Measurements from ENCODE around the gene ZCCHC7.
"Not testable (repeated sequence)": the region's sequence is repeated elsewhere in the genome, so short reads cannot be mapped to it uniquely, and the experiment has no call there.

Gene ZCCHC7

GRCh38 chr9:37259951-37260350, 139.6 kb downstream of the ZCCHC7 start:
- no peak for DNase-seq

GRCh38 chr9:37262410-37262809, 142.0 kb downstream of the ZCCHC7 start:
- DNase-seq: no peak

GRCh38 chr9:37264539-37264938, 144.2 kb downstream of the ZCCHC7 start:
- no peak for DNase-seq

GRCh38 chr9:37266630-37267029, 146.3 kb downstream of the ZCCHC7 start:
- DNase-seq: no peak

GRCh38 chr9:37269221-37269620, 148.8 kb downstream of the ZCCHC7 start:
- no peak for DNase-seq

GRCh38 chr9:37271679-37272078, 151.3 kb downstream of the ZCCHC7 start:
- no peak for DNase-seq

GRCh38 chr9:37273595-37273994, 153.2 kb downstream of the ZCCHC7 start:
- DNase-seq: no peak

- no peak for DNase-seq
Observed at GRCh38 chr9:37281541-37281940, 161.2 kb downstream of the ZCCHC7 start.

- DNase-seq: no peak
Observed at GRCh38 chr9:37283730-37284325, 163.5 kb downstream of the ZCCHC7 start.

GRCh38 chr9:37284636-37285035, 164.3 kb downstream of the ZCCHC7 start:
- no peak for DNase-seq

GRCh38 chr9:37286530-37287175, 166.3 kb downstream of the ZCCHC7 start:
- DNase-seq: no peak

GRCh38 chr9:37287317-37287716, 166.9 kb downstream of the ZCCHC7 start:
- DNase-seq: no peak

GRCh38 chr9:37289631-37290030, 169.3 kb downstream of the ZCCHC7 start:
- DNase-seq: no peak

GRCh38 chr9:37290366-37290939, 170.1 kb downstream of the ZCCHC7 start:
- no peak for DNase-seq

- peak in 1 of 2 donors; percentile 43 for DNase-seq
Observed at GRCh38 chr9:37290940-37291485, 170.6 kb downstream of the ZCCHC7 start.

- DNase-seq: not testable (repeated sequence)
Observed at GRCh38 chr9:37291612-37292238, 171.4 kb downstream of the ZCCHC7 start.

- no peak for DNase-seq
Observed at GRCh38 chr9:37292896-37293295, 172.5 kb downstream of the ZCCHC7 start.

- DNase-seq: no peak
Observed at GRCh38 chr9:37293664-37294524, 173.5 kb downstream of the ZCCHC7 start.

GRCh38 chr9:37295178-37295577, 174.8 kb downstream of the ZCCHC7 start:
- no peak for DNase-seq

GRCh38 chr9:37295796-37296195, 175.4 kb downstream of the ZCCHC7 start:
- DNase-seq: no peak

GRCh38 chr9:37297592-37297991, 177.2 kb downstream of the ZCCHC7 start:
- no peak for DNase-seq

GRCh38 chr9:37300620-37301019, 180.2 kb downstream of the ZCCHC7 start:
- DNase-seq: no peak
